Ishikawa (cell line): ENCODE measurements around the gene DVL2.
A peak's percentile ranks its signal among the peaks of the same experiment; 100 is the strongest.

ENCODE experiments used
- CEBPB ChIP-seq: IDR thresholded peaks from 2 replicates; pipeline ENCODE4 v1.6.1; 2012
- CREB1 ChIP-seq: IDR thresholded peaks from 2 replicates; pipeline ENCODE4 v1.6.1; 2012; ENCODE audit warnings: low read depth
- EGR1 ChIP-seq: IDR thresholded peaks from 2 replicates; pipeline ENCODE4 v1.6.1; 2012
- EP300 ChIP-seq: IDR thresholded peaks from 2 replicates; pipeline ENCODE4 v1.6.1; 2012; ENCODE audit warnings: borderline replicate concordance
- FOXM1 ChIP-seq: IDR thresholded peaks from 2 replicates; pipeline ENCODE4 v1.6.1; 2012; ENCODE audit warnings: low read depth, borderline replicate concordance
- NFIC ChIP-seq: IDR thresholded peaks from 2 replicates; pipeline ENCODE4 v1.6.1; 2012
- RAD21 ChIP-seq: IDR thresholded peaks from 2 replicates; pipeline ENCODE4 v1.6.1; 2012; ENCODE audit warnings: low read depth
- TAF1 ChIP-seq: IDR thresholded peaks from 2 replicates; pipeline ENCODE4 v1.6.1; 2012; ENCODE audit warnings: low read depth, mild to moderate bottlenecking
- TCF12 ChIP-seq: IDR thresholded peaks from 2 replicates; pipeline ENCODE4 v1.6.1; 2012; ENCODE audit warnings: low read depth
- TEAD4 ChIP-seq: IDR thresholded peaks from 2 replicates; pipeline ENCODE4 v1.6.1; 2012
- YY1 ChIP-seq: IDR thresholded peaks from 2 replicates; pipeline ENCODE4 v1.6.1; 2012; ENCODE audit warnings: low read depth
- ZBTB7A ChIP-seq: IDR thresholded peaks from 2 replicates; pipeline ENCODE4 v1.6.1; 2012; ENCODE audit warnings: low read depth
- TF ChIP-seq, protein P1 (sequence below): IDR thresholded peaks from 2 replicates; pipeline ENCODE4 v1.6.1; 2012; ENCODE audit warnings: low read depth, mild to moderate bottlenecking
- TF ChIP-seq, protein P2 (sequence below): IDR thresholded peaks from 2 replicates; pipeline ENCODE4 v1.6.1; 2012
- TF ChIP-seq, protein P3 (sequence below): IDR thresholded peaks from 2 replicates; pipeline ENCODE4 v1.6.1; 2012

Gene DVL2

DNA sequence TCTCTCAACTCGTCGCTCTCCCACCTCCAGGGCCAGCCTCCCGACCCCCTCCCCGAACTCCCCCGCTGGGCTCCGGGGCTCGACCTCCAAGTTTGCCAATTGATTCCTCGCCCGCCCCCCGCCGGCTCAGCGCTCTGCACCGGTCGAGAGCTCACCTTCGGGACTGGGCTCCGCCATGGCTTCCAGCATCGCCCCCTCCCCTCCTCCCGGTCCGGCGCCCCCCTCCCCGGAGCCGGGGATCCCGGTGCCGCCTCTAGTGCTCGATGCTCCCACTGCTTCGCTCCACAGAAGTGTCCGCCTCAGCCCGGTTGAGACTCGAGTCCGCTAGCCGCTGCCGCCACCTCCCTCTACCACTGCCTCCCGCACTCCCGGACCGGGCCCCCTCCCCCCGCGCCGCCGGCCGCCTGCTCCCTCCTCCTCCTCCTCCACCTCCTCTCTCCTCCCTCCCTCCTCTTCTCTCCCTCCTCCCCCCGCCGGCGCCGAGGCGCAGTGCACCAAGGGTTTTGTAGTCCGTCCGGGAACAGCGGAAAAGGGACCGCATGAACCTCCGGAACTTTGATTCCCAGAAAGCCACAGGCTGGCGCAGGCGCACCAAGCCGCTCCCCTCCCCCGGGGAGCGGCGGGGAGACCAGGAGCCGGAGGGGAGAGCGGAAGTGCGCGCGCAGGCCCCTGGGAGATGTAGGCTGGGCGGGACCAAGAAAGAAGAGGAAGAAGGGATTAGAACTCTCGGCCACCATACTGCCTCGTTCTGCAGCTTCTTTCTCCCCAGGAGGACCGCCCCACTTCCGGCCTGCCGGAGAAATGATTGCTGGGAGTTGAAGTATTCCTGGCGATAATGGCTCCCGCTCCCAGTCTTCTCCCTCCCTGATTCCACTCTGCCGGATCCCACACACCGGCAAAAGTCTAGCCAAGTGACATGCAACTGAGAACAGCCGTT, 5.0 kb upstream of the DVL2 start, which contains the start of gene PHF23:
PHF23 (minus strand) TSS at position 367 of the 937 bp plus-strand sequence; CDS start at position 189, 178 bp downstream.
- TF ChIP-seq CEBPB = no peak
- TF ChIP-seq NFIC = 0 out of 2 replicates have a peak, but pooled peaks have one; percentile 9
- TF ChIP-seq, protein P1, sequence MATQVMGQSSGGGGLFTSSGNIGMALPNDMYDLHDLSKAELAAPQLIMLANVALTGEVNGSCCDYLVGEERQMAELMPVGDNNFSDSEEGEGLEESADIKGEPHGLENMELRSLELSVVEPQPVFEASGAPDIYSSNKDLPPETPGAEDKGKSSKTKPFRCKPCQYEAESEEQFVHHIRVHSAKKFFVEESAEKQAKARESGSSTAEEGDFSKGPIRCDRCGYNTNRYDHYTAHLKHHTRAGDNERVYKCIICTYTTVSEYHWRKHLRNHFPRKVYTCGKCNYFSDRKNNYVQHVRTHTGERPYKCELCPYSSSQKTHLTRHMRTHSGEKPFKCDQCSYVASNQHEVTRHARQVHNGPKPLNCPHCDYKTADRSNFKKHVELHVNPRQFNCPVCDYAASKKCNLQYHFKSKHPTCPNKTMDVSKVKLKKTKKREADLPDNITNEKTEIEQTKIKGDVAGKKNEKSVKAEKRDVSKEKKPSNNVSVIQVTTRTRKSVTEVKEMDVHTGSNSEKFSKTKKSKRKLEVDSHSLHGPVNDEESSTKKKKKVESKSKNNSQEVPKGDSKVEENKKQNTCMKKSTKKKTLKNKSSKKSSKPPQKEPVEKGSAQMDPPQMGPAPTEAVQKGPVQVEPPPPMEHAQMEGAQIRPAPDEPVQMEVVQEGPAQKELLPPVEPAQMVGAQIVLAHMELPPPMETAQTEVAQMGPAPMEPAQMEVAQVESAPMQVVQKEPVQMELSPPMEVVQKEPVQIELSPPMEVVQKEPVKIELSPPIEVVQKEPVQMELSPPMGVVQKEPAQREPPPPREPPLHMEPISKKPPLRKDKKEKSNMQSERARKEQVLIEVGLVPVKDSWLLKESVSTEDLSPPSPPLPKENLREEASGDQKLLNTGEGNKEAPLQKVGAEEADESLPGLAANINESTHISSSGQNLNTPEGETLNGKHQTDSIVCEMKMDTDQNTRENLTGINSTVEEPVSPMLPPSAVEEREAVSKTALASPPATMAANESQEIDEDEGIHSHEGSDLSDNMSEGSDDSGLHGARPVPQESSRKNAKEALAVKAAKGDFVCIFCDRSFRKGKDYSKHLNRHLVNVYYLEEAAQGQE = no peak
- no peak for TF ChIP-seq RAD21
- TF ChIP-seq ZBTB7A = peak; percentile 84
- no peak for TF ChIP-seq FOXM1
- peak; percentile 85 for TF ChIP-seq YY1
- TF ChIP-seq TEAD4 = no peak
- no peak; the same call in 1 of the 2 replicates for TF ChIP-seq CREB1
- TF ChIP-seq, protein P2, sequence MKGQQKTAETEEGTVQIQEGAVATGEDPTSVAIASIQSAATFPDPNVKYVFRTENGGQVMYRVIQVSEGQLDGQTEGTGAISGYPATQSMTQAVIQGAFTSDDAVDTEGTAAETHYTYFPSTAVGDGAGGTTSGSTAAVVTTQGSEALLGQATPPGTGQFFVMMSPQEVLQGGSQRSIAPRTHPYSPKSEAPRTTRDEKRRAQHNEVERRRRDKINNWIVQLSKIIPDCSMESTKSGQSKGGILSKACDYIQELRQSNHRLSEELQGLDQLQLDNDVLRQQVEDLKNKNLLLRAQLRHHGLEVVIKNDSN = peak; percentile 18; the same call in 1 of the 2 replicates
- TF ChIP-seq TCF12 = peak; percentile 73
- peak; percentile 54; the same call in 1 of the 2 replicates for TF ChIP-seq EGR1
- peak; percentile 73 for TF ChIP-seq TAF1
- TF ChIP-seq, protein P3, sequence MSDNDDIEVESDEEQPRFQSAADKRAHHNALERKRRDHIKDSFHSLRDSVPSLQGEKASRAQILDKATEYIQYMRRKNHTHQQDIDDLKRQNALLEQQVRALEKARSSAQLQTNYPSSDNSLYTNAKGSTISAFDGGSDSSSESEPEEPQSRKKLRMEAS = peak; percentile 52; the same call in 1 of the 2 replicates
- no peak for TF ChIP-seq EP300

DNA sequence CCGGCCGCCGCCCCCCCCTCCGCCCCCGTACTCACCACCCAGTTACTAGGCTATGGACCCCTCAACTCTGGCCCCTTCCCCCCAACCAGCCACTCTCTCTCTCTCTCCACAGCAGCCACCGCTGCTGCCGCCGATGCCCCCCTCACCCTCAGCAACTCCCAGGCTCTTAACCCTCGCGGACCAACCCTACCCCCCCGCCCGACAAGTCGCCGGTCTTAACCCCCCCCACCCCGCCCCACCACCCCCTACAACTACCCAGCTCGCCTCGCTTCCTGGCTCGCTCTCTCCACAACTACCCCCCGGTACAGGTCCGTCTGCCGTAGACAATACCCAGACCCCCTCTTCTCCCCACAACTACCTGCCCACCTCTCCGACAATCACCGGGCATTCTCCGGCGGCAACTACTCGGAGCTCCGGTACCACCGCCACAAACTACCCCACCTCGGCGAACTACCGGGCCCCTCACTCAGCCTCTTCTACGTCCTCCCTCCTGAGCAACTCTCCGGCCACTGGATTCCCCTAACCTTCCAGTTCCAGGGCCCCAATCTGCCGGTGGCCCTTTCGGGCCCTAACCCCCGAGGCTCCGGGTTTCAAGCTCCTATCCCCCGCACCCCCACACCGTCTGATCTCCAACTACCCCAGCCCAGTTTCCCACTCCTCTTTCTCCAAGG, 4.2 kb upstream of the DVL2 start:
- TF ChIP-seq EGR1 (no peak), CREB1 (no peak), TEAD4 (no peak), NFIC (no peak), CEBPB (no peak)

DNA sequence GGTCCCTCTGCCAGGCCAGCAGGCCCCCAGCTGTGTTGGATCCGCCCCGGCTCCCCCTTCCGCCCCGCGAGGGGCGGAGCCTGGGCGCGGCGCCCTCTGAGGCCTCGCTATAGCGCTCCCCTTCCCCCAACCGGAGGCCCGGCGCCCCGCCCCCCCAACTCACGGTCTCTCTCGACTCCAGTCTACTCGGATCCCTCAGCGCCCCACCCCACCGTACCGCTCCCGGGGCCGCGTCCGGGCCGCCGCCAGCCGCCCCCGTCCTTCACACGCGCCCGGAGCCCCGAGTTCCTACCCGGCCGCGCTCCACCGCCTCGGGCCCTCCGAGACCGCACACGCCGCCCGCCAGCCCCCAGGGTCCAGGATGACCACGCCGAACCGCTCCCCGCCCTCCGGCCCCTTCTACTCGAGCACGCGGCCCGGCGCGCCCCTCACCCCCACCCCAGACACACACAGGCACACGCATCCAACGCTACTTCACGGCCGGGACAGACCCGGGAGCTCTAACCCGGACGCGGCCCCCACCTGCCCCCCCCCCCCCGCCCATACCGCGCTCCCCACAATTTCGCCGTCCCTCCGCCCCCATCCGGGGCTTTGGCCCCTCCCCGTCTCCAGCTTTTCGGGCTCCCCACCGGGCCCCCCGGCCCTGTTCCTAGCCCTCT, 3.6 kb upstream of the DVL2 start:
- TF ChIP-seq, protein P1 = no peak
- no peak for TF ChIP-seq YY1
- no peak for TF ChIP-seq CREB1
- TF ChIP-seq TEAD4 = no peak
- no peak for TF ChIP-seq FOXM1
- TF ChIP-seq CEBPB = no peak
- TF ChIP-seq, protein P2 = no peak
- TF ChIP-seq EP300 = no peak
- peak; percentile 46 for TF ChIP-seq TCF12
- peak; percentile 75 for TF ChIP-seq ZBTB7A
- TF ChIP-seq, protein P3 = peak; percentile 61
- TF ChIP-seq TAF1 = peak; percentile 64
- no peak for TF ChIP-seq NFIC
- TF ChIP-seq EGR1 = no peak
- TF ChIP-seq RAD21 = no peak

DNA sequence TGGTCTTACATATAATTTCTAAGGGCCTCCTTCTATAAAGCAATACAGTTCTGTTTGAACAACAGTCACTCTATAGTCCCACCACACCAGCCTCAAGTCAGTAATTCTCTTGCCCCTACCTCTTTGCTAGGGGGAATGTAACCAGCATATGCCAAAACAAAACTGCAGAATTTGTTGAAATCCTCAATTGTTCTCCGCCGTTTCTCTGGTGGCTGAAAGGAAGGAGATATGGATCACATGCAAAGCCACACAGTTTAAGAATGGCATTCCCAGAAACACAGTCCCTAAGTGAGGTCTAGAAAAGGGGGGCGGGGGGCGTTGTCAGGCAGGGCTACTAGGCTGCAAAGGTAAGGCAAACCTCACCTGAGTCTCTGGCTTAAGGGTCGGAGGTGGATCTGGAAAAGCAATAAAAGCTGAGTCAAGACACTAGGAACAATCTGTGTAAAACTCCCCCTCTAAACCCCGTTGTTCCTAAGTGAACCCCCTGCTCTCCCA, 3.0 kb upstream of the DVL2 start:
- TF ChIP-seq, protein P2 = no peak
- TF ChIP-seq CREB1 (no peak), RAD21 (no peak), YY1 (no peak), NFIC (no peak), TAF1 (no peak), FOXM1 (no peak), EGR1 (no peak), TCF12 (no peak), TEAD4 (no peak), ZBTB7A (no peak), EP300 (no peak), CEBPB (no peak)
- TF ChIP-seq, protein P3 = no peak
- TF ChIP-seq, protein P1 = no peak
